Measurements from ENCODE around the gene GRB10. TPM values are rescaled to one million over a fixed set of nuclear protein-coding genes. Genes with fewer than 3 reads are reported as not detected.

GRB10 gene
- total RNA-seq, 4 donors from 2014 or later = 8.8 to 55.7 (median 14.3) TPM

DNA sequence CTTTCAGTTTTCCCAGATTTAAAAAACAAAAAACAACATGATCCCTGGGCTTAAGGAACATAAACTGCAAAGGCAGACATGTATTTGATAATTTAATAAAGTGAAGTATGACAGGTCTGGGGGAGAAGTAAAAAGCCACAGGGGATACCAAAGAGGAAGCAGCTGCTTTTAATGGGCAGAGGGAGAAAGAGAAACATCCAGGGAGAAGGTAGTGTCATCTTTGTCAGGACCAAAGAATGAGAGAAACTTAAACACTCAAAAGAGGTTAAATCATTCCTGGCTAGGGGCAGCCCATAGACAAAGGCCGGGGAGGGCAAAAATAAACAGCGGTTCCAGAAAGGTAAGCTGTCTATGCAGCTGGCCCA lies 94.5 kb downstream of the GRB10 start:
- H3K27ac ChIP-seq = peak overlapping the region; percentile 5 to 81 (median 24)
- no peak for DNase-seq
- no peaks in the 10 kb centered on the region for H3K27me3 ChIP-seq
- H3K9me3 ChIP-seq = no peaks in the 10 kb centered on the region
- no peaks in the 10 kb centered on the region for H3K36me3 ChIP-seq
- TF ChIP-seq, protein P1, sequence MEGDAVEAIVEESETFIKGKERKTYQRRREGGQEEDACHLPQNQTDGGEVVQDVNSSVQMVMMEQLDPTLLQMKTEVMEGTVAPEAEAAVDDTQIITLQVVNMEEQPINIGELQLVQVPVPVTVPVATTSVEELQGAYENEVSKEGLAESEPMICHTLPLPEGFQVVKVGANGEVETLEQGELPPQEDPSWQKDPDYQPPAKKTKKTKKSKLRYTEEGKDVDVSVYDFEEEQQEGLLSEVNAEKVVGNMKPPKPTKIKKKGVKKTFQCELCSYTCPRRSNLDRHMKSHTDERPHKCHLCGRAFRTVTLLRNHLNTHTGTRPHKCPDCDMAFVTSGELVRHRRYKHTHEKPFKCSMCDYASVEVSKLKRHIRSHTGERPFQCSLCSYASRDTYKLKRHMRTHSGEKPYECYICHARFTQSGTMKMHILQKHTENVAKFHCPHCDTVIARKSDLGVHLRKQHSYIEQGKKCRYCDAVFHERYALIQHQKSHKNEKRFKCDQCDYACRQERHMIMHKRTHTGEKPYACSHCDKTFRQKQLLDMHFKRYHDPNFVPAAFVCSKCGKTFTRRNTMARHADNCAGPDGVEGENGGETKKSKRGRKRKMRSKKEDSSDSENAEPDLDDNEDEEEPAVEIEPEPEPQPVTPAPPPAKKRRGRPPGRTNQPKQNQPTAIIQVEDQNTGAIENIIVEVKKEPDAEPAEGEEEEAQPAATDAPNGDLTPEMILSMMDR (IDR thresholded peaks at IDR 0.05) = no peak
- no peak for TF ChIP-seq POLR2A (IDR thresholded peaks at IDR 0.05)
- TF ChIP-seq POLR2AphosphoS5 (IDR thresholded peaks at IDR 0.05) = no peak
- TF ChIP-seq EP300 (IDR thresholded peaks at IDR 0.05; ENCODE audit: low read depth) = no peak
- H3K4me3 ChIP-seq = no peak overlapping the region
- intact Hi-C loops (cut with DNase I; ENCODE audit: low total_unique reads) = no loop called here
- in situ Hi-C loops (cut with MboI; ENCODE audit: low pct_ligation_motif_present in 1 of 4, low pct_unique_long_range_greater_than_20kb in 1 of 4, low sequenced_read_pairs in 3 of 4) = no loop called here
- peaks cover 0 to 35% (median 9%) of the 10 kb centered on the region in 4 donors for H3K4me1 ChIP-seq
- WGBS, 2 donors (ENCODE audit: low coverage in 1 of 2) = 77 to 80% methylated on average over 2 of the region's 2 CpGs

DNA sequence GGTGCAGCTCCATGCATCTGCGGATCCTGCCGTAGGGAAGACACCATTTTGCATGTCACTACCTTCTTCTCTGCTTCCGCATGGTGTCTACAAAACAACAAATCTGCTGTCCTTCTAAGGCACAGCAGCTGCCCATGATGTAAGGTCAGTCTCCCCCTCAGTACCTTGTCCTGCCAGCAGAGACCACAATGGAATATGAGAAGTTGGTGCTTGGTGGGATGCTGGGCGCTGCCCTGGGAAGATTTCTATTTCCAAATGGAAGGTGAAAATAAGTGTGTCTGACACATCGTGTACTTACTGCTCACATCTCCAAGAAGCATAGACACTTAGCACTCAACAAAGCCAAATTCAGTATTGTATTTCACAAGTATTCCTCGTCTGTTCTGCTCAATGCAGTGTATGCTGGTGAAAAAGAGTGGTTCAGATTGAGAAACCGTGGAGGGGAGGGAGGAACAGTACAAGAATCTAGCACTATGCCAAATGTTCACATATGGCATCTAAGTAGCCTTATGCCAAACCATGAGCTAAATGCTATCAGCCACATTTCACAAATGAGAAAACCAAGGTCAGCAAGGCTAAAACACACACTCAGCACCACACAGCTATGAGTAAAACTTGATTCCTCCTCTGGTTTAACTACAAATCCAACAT lies 95.0 kb downstream of the GRB10 start:
- H3K4me3 ChIP-seq = no peak overlapping the region
- 86% methylated on average over 7 of the region's 7 CpGs; no CpG with 5 or more reads in 1 of the 2 donors for WGBS, 2 donors (ENCODE audit: low coverage in 1 of 2)
- TF ChIP-seq POLR2AphosphoS5 (IDR thresholded peaks at IDR 0.05) (no peak), EP300 (IDR thresholded peaks at IDR 0.05; ENCODE audit: low read depth) (no peak), POLR2A (IDR thresholded peaks at IDR 0.05) (no peak)
- TF ChIP-seq, protein P1 (IDR thresholded peaks at IDR 0.05) = no peak
- H3K9me3 ChIP-seq = no peaks in the 10 kb centered on the region
- no peaks in the 10 kb centered on the region for H3K27me3 ChIP-seq
- in situ Hi-C loops (cut with MboI; ENCODE audit: low pct_ligation_motif_present in 1 of 4, low pct_unique_long_range_greater_than_20kb in 1 of 4, low sequenced_read_pairs in 3 of 4) (no loop called here), intact Hi-C loops (cut with DNase I; ENCODE audit: low total_unique reads) (no loop called here)
- peaks cover 0 to 35% (median 9%) of the 10 kb centered on the region in 4 donors for H3K4me1 ChIP-seq
- no peak for DNase-seq
- peak overlapping the region; percentile 18 to 81 (median 52) for H3K27ac ChIP-seq
- H3K36me3 ChIP-seq = no peaks in the 10 kb centered on the region

DNA sequence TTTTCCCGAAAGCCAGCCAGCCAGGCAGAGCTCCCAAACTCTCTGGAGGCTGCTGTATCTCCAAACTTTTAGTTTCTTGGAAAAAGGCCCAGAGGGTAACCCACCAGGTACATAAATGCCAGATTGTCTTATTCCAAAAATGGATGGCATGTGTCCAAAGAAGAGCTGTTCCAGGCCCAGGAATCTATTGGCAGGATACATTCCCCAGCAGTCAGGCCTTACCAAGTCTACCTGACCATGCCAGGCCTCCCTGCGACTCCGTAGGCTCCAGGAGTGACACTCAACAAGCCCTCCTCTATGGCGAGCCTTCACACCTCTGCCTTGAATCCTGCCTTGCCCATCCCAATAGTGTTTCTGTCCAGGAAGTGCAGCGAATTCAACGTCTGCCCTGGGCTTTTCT lies 95.6 kb downstream of the GRB10 start:
- in situ Hi-C loops (cut with MboI; ENCODE audit: low pct_ligation_motif_present in 1 of 4, low pct_unique_long_range_greater_than_20kb in 1 of 4, low sequenced_read_pairs in 3 of 4) = no loop called here
- Histone ChIP-seq H3K4me1 (peaks cover 2 to 37% (median 10%) of the 10 kb centered on the region in 4 donors), H3K27me3 (no peaks in the 10 kb centered on the region), H3K27ac (peak overlapping the region; percentile 65 to 81 (median 78)), H3K36me3 (no peaks in the 10 kb centered on the region), H3K4me3 (no peak overlapping the region), H3K9me3 (no peaks in the 10 kb centered on the region)
- TF ChIP-seq, protein P1 (IDR thresholded peaks at IDR 0.05) = no peak
- no peak for TF ChIP-seq POLR2A (IDR thresholded peaks at IDR 0.05)
- TF ChIP-seq POLR2AphosphoS5 (IDR thresholded peaks at IDR 0.05) = no peak
- TF ChIP-seq EP300 (IDR thresholded peaks at IDR 0.05; ENCODE audit: low read depth) = no peak
- no peak for DNase-seq
- WGBS, 2 donors (ENCODE audit: low coverage in 1 of 2) = 87 to 90% methylated on average over 2 to 6 of the region's 6 CpGs
- intact Hi-C loops (cut with DNase I; ENCODE audit: low total_unique reads) = no loop called here

DNA sequence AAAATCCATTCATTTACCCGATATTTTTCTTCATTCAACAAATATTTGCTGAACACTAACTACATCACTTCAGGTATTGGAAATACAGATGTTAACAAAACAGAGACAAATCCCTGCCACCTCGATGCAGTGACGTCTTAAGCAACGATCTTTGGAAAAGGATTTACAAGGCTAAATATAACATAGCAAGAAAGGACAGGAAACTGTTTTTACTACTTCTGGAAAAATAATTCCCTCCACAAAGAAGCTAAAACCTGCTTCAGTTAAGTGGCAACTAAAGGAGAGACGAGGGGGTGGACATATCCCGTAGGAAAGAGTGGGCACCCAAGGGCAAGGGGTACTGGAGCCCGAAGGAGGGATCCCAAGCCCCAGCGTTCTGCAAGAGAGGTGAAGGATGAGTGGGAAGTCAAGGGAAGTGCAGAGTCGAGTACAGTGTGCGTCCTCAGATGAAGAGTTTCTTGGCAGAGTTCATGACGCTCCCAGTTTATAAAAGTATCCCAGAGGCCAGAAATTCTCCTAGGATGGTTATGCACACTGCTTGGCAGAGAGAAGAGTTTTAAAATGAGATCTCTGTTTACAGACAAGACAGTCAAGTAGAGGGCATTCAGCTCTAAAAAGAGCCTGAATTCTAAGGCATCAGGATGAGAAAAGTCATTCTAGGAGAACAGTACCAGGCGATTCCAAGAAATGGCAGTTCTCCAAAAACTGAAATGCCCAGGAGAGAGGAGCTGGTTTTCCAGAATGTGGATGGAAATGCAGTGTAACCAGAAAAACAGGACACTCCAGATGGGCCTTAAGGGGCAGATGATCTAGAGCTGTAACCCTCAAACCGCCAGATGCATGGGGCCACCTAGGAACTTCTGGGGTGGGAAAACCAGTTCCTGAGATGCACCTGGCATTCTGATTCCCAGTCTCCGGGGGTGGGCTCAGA lies 97.3 kb downstream of the GRB10 start:
- whole genome bisulfite sequencing, 2 donors (ENCODE audit: low coverage in 1 of 2) = 61 to 65% methylated on average over 10 to 14 of the region's 14 CpGs

More for the DNA sequence above, 97.3 kb downstream of the GRB10 start:
- H3K27me3 ChIP-seq = no peaks in the 10 kb centered on the region
- in situ Hi-C loops (cut with MboI; ENCODE audit: low pct_ligation_motif_present in 1 of 4, low pct_unique_long_range_greater_than_20kb in 1 of 4, low sequenced_read_pairs in 3 of 4) = no loop called here
- no peak overlapping the region for H3K4me3 ChIP-seq
- H3K4me1 ChIP-seq = peaks cover 5 to 54% (median 17%) of the 10 kb centered on the region in 4 donors
- no peak for DNase-seq
- peak overlapping the region; percentile 65 to 81 (median 78) for H3K27ac ChIP-seq
- TF ChIP-seq EP300 (IDR thresholded peaks at IDR 0.05; ENCODE audit: low read depth) = peak; percentile 5
- peak; percentile 22 to 38 (median 30) for TF ChIP-seq POLR2AphosphoS5 (IDR thresholded peaks at IDR 0.05)
- no peak for TF ChIP-seq POLR2A (IDR thresholded peaks at IDR 0.05)
- TF ChIP-seq, protein P1 (IDR thresholded peaks at IDR 0.05) = no peak
- H3K9me3 ChIP-seq = no peaks in the 10 kb centered on the region
- H3K36me3 ChIP-seq = no peaks in the 10 kb centered on the region
- intact Hi-C loops (cut with DNase I; ENCODE audit: low total_unique reads) = no loop called here
